Measurements from ENCODE around the gene ASAP2. TPM values are rescaled to one million over a fixed set of nuclear protein-coding genes. Genes with fewer than 3 reads are reported as not detected.

ASAP2 gene
- total RNA-seq (ENCODE audit: low replicate concordance), result 18.6 and 48.1 TPM in 2 replicates

DNA sequence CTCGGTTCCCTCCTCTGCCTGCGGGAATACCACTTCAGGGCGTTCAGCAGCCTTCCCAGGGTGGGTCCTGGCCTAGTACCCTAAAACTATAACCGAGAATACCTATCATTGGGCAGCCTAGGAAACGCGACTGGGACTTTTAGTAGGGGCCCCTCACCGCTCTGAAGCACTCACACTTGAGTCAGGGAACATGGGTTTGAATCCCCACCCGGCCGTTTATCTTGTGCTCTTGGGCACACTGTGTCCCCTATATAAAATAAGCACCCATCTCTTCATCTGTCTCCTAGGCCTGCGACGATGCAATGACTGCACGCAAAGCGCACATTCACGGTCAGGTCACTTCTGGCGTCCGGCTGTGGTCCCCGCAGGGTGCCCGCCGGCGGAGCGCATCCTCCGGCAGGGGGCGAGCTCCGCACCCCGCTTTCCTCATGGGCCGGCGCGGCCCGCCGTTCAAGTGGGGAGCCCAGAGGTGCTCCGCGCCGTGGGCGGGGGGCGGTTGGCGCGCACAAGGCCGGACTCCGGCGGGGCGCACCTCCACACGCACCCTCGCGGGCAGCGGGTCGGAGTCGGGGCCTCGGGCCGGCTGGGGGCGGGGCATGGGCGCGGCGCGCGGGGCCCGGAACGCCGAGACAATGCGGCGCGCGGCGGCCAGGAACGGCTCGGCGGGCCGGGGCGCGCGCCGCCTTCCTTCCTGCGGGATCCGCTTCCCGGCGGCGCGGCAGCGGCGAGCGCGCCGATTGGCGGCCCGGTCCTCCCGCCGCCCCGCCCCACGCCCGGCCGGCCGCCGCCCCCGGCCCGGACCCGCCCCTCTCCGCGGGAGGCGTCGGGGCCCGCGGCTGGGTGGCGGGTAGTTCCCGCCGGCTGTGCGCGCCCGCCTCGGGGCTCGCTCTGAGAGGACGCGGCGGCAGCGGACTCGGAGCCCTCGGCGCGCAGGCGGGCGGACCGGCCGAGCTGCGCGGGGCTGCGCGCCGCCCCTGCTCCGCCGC lies at the start of gene ASAP2:
Gene ASAP2 (plus strand): TSS at position 850 of the 986 bp plus-strand sequence. CDS start 293 bp downstream, outside the sequence.

DNA sequence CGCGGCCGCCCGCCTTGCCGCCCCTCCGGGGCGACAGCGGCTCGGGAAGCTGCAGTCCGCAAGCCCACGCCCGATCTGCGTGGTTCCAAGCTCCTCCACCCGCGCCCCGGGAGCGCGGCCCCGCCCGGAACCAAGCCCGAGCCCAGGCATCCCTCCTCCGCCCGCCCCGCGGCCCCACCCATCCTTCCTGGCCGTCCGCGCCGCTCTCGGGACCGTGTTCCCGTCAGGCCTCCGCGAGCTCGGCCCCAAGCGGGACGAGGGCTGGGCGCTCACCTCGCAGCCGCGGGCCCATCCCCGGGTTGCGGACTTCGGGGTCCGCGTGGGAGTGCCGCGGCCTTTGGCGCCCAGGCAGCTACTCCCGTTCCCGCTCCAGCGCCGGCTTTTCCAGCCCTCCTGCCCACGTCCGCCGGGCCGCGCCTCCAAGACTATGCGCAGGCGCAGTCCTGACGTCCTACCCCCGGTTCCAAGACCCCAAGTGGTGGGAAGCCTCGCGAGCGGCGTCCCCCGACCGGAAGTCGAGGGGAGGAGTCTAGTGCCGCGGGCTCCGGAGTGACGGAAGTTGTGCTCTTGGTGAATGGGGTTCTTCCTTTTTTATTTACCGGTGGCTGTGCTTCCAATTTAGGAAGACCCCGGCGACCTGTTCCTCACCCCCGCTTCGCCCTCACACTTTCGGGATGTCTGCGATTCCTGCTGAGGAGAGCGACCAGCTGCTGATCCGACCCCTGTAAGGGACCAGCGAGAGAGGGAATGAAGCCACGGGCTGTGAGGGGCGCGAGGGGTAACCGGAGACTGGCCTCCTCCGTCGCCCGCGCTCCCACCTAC lies 216.7 kb downstream of the ASAP2 start, which contains the start of the genes CPSF3 and ITGB1BP1:
Gene CPSF3 (plus strand): TSS at position 555 of the 822 bp plus-strand sequence. CDS start 120 bp downstream, at position 675.
Gene ITGB1BP1 (minus strand): TSS at position 429 of the 822 bp plus-strand sequence. CDS start 4,831 bp downstream, outside the sequence.

Other genes with a start within 250 kb of the ASAP2 start
- gene MBOAT2, start 203.1 kb upstream of the ASAP2 start, total RNA-seq (ENCODE audit: low replicate concordance), result 31.0 and 39.8 TPM in 2 replicates
- gene ITGB1BP1, start 216.7 kb downstream of the ASAP2 start, total RNA-seq (ENCODE audit: low replicate concordance), result 39.1 and 63.3 TPM in 2 replicates
- gene CPSF3, start 216.8 kb downstream of the ASAP2 start, total RNA-seq (ENCODE audit: low replicate concordance), result 35.9 and 37.9 TPM in 2 replicates